ENCODE data around the gene PITPNC1.

PITPNC1 gene

GRCh38 chr17:67440277-67441051 lies 63.4 kb downstream of the PITPNC1 start:
- TF ChIP-seq, protein P1, sequence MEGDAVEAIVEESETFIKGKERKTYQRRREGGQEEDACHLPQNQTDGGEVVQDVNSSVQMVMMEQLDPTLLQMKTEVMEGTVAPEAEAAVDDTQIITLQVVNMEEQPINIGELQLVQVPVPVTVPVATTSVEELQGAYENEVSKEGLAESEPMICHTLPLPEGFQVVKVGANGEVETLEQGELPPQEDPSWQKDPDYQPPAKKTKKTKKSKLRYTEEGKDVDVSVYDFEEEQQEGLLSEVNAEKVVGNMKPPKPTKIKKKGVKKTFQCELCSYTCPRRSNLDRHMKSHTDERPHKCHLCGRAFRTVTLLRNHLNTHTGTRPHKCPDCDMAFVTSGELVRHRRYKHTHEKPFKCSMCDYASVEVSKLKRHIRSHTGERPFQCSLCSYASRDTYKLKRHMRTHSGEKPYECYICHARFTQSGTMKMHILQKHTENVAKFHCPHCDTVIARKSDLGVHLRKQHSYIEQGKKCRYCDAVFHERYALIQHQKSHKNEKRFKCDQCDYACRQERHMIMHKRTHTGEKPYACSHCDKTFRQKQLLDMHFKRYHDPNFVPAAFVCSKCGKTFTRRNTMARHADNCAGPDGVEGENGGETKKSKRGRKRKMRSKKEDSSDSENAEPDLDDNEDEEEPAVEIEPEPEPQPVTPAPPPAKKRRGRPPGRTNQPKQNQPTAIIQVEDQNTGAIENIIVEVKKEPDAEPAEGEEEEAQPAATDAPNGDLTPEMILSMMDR (IDR thresholded peaks at IDR 0.05): no peak
- Histone ChIP-seq H3K4me3 (no peak overlapping the region), H3K27me3 (no peaks in the 10 kb centered on the region), H3K36me3 (no peaks in the 10 kb centered on the region), H3K9me3 (no peaks in the 10 kb centered on the region), H3K4me1 (peaks cover 0 to 6% (median 0%) of the 10 kb centered on the region in 4 donors), H3K27ac (no peak overlapping the region)
- DNase-seq: no peak
- intact Hi-C loops (cut with DNase I; ENCODE audit: low total_unique reads): no loop called here

- H3K36me3 ChIP-seq: no peaks in the 10 kb centered on the region
- no peaks in the 10 kb centered on the region for H3K9me3 ChIP-seq
- intact Hi-C loops (cut with DNase I; ENCODE audit: low total_unique reads): no loop called here
- H3K27me3 ChIP-seq: no peaks in the 10 kb centered on the region
- TF ChIP-seq, protein P1 (IDR thresholded peaks at IDR 0.05): no peak
- DNase-seq: no peak
- no peak overlapping the region for H3K4me3 ChIP-seq
- no peak overlapping the region for H3K27ac ChIP-seq
- H3K4me1 ChIP-seq: peaks cover 0 to 6% (median 0%) of the 10 kb centered on the region in 4 donors
These were observed 64.2 kb downstream of the PITPNC1 start for GRCh38 chr17:67441052-67441895.

GRCh38 chr17:67441896-67442219 lies 64.8 kb downstream of the PITPNC1 start:
- H3K36me3 ChIP-seq: no peaks in the 10 kb centered on the region
- H3K27me3 ChIP-seq: no peaks in the 10 kb centered on the region
- TF ChIP-seq, protein P1 (IDR thresholded peaks at IDR 0.05): no peak
- intact Hi-C loops (cut with DNase I; ENCODE audit: low total_unique reads): no loop called here
- H3K9me3 ChIP-seq: no peaks in the 10 kb centered on the region
- H3K27ac ChIP-seq: no peak overlapping the region
- no peak for DNase-seq
- peaks cover 0 to 6% (median 0%) of the 10 kb centered on the region in 4 donors for H3K4me1 ChIP-seq
- H3K4me3 ChIP-seq: no peak overlapping the region

- TF ChIP-seq, protein P1 (IDR thresholded peaks at IDR 0.05): no peak
- H3K4me1 ChIP-seq: peaks cover 0 to 6% (median 0%) of the 10 kb centered on the region in 4 donors
- no peak for DNase-seq
- H3K27ac ChIP-seq: no peak overlapping the region
- no peaks in the 10 kb centered on the region for H3K9me3 ChIP-seq
- H3K27me3 ChIP-seq: no peaks in the 10 kb centered on the region
- H3K4me3 ChIP-seq: no peak overlapping the region
- intact Hi-C loops (cut with DNase I; ENCODE audit: low total_unique reads): no loop called here
- H3K36me3 ChIP-seq: no peaks in the 10 kb centered on the region
These were observed 65.9 kb downstream of the PITPNC1 start for GRCh38 chr17:67442787-67443624.

DNA sequence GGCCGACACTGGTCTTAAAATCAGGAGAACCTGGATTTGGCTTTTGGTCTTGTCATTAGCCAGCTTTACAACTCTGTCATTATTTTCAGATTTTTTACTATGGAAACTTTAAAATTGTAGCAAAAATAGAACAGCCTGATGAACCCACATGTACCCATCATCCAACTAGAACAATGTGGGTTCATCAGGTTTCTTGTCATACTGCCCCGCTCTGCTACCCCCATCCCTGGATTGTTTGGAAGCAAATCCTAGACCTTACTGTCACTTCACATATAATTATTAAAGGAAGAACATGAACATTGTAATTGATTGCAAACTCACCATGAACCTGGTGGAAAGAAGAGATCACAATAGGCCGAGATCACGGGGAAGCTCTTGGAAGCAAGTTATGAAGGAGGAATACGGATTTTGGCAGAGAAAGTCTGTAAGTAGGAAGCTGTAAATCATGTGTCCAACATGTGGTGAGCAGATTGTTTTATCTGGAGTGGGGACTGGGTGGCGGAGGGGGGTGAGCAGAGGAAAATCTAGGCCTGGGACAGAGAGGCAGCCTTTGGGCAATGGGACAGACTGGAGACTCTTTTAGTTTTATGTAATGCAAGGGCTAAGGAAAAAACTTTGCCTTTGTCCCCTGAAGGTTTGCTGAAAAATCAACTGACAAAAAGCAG lies 67.0 kb downstream of the PITPNC1 start:
- Histone ChIP-seq H3K27ac (no peak overlapping the region), H3K4me3 (no peak overlapping the region), H3K27me3 (no peaks in the 10 kb centered on the region), H3K4me1 (peaks cover 0 to 6% (median 0%) of the 10 kb centered on the region in 4 donors), H3K9me3 (no peaks in the 10 kb centered on the region), H3K36me3 (no peaks in the 10 kb centered on the region)
- intact Hi-C loops (cut with DNase I; ENCODE audit: low total_unique reads): no loop called here
- TF ChIP-seq, protein P1 (IDR thresholded peaks at IDR 0.05): no peak
- DNase-seq: no peak
